K562 (cell line): ENCODE measurements around the gene IFI6. TPM values are rescaled to one million over a fixed set of nuclear protein-coding genes. Genes with fewer than 3 reads are reported as not detected.

Experiments
- FOXJ2 ChIP-seq: fragments of 200-800 bp; sonication (Bioruptor generic); IDR thresholded peaks from 2 replicates; pipeline ENCODE4 v1.6.1; 2016; ENCODE audit warnings: missing genetic modification characterization, missing compliant biosample characterization
- FOXK1 ChIP-seq: sonication (generic); formaldehyde crosslinking; IDR thresholded peaks from 2 replicates; pipeline ENCODE4 v1.8.0; 2022; ENCODE audit warnings: missing genetic modification reagents, mild to moderate bottlenecking, borderline replicate concordance
- FOXM1 ChIP-seq, 2 experiments: fragments of 450-650 bp in 1 of 2; sonication (generic) in 1 of 2; formaldehyde crosslinking in 1 of 2; IDR thresholded peaks; 2 replicates each; pipeline versions ENCODE4 v1.6.1 to v1.9.0; 2017 to 2022; ENCODE audit warnings: low read depth in 2 of 2, mild to moderate bottlenecking in 2 of 2, missing genetic modification reagents in 1 of 2, moderate library complexity in 1 of 2
- HCFC1 ChIP-seq: IDR thresholded peaks from 2 replicates; pipeline ENCODE4 v1.6.1; 2012; ENCODE audit warnings: low read depth, low read length, improper control_type of control experiment
- HDAC2 ChIP-seq: fragments of 450-650 bp; IDR thresholded peaks from 2 replicates; pipeline ENCODE4 v1.6.1; 2016; ENCODE audit warnings: mild to moderate bottlenecking
- JUND ChIP-seq, 2 experiments: IDR thresholded peaks; 2 replicates in 1 of 2; 3 replicates in 1 of 2; pipeline ENCODE4 v1.6.1; 2011; ENCODE audit warnings: borderline replicate concordance in 2 of 2, low read depth in 2 of 2, low read length in 2 of 2, improper control_type of control experiment in 1 of 2, missing biosample characterization in 1 of 2, missing genetic modification characterization in 1 of 2, missing genetic modification reagents in 1 of 2
- MAFK ChIP-seq: IDR thresholded peaks from 2 replicates; pipeline ENCODE4 v1.6.1; 2011; ENCODE audit warnings: low read length, improper control_type of control experiment
- NFE2 ChIP-seq: IDR thresholded peaks from 2 replicates; pipeline ENCODE4 v1.6.1; 2014; ENCODE audit warnings: antibody characterized with exemption, low read depth
- NFE2L1 ChIP-seq: fragments of 450-650 bp; IDR thresholded peaks from 2 replicates; pipeline ENCODE4 v1.6.1; 2016; ENCODE audit warnings: missing genetic modification characterization, low read depth, mild to moderate bottlenecking, missing compliant biosample characterization, moderate library complexity, borderline replicate concordance
- NFYB ChIP-seq: IDR thresholded peaks from 2 replicates; pipeline ENCODE4 v1.6.1; 2011; ENCODE audit warnings: mild to moderate bottlenecking, moderate library complexity; ENCODE audit not compliant: insufficient read length; ENCODE audit errors: extremely low read depth
- POU5F1 ChIP-seq: fragments of 150-350 bp; IDR thresholded peaks from 2 replicates; pipeline ENCODE4 v1.6.1; 2014; ENCODE audit warnings: borderline replicate concordance, low read length, low read depth, mild to moderate bottlenecking; ENCODE audit not compliant: partially characterized antibody
- REST ChIP-seq, 2 experiments: fragments of 450-650 bp; formaldehyde crosslinking in 1 of 2; IDR thresholded peaks; 2 replicates each; pipeline versions ENCODE4 v1.4.0 to v1.6.1; 2014 to 2020; ENCODE audit warnings: mild to moderate bottlenecking in 2 of 2, borderline replicate concordance in 1 of 2, low read depth in 1 of 2
- SMAD2 ChIP-seq: fragments of 150-350 bp; IDR thresholded peaks from 2 replicates; pipeline ENCODE4 v1.6.1; 2014; ENCODE audit warnings: low read depth, mild to moderate bottlenecking, low read length
- TFE3 ChIP-seq: fragments of 450-650 bp; formaldehyde crosslinking; IDR thresholded peaks from 2 replicates; pipeline ENCODE4 v1.4.0; 2020; ENCODE audit warnings: mild to moderate bottlenecking, mixed read lengths
- XRCC5 ChIP-seq: fragments of 200-400 bp; formaldehyde crosslinking; IDR thresholded peaks from 2 replicates; pipeline ENCODE4 v1.6.1; 2017; ENCODE audit warnings: low read depth, mild to moderate bottlenecking, low read length
- ZEB2 ChIP-seq: fragments of 450-650 bp; IDR thresholded peaks from 2 replicates; pipeline ENCODE4 v1.6.1; 2016
- ZNF354B ChIP-seq: fragments of 250-450 bp; sonication (Bioruptor Pico); IDR thresholded peaks from 2 replicates; pipeline ENCODE4 v1.4.0; 2020
- polyA plus RNA-seq, 8 experiments: library from polyadenylated mRNA; depleted of rRNA in 4 of 8; stranded (reverse) in 5 of 8; unstranded in 3 of 8; fragments of >200 nt; fragmentation: Nextera tagmentation in 2 of 8; fragmentation: Illumina TruSeq in 1 of 8; extraction: Ambion mirVana in 2 of 8; extraction: Trizol in 1 of 8; gene quantifications; 2 replicates each; pipeline versions ENCODE4 v1.2.1 to v1.2.3, GENCODE V29; 2011 to 2014; ENCODE audit warnings: inconsistent platforms in 1 of 8, missing spikeins in 1 of 8
- total RNA-seq, 7 experiments: library from RNA; depleted of rRNA in 6 of 7; stranded (reverse); fragments of >200 nt in 6 of 7; fragmentation: Illumina TruSeq in 2 of 7; extraction: Trizol in 2 of 7; gene quantifications; 2 replicates each; pipeline versions ENCODE4 v1.2.1 to v1.2.3, GENCODE V29; 2011 to 2021; ENCODE audit warnings: low replicate concordance in 1 of 7

Gene IFI6
- total and polyA plus RNA-seq, 9 of the 15 experiments (the other 6 are each of a cell fraction or from before 2014, with no cell fraction given), result 0.17 to 4.5 (median 2.2) TPM

GRCh38 chr1:27671964-27672749 lies at the start of gene IFI6 (continued):
- TF ChIP-seq NFE2L1 (tag) (no peak), NFE2 (0 out of 2 replicates have a peak, but pooled peaks have one; percentile 3), TFE3 (CRISPR knock-in tag) (peak; percentile 94), POU5F1 (peak; percentile 15), REST (IDR thresholded peaks at IDR 0.05; ENCODE audit: borderline replicate concordance) (peak; percentile 29; the same call in 1 of the 2 replicates), REST (CRISPR knock-in tag; IDR thresholded peaks at IDR 0.05; ENCODE audit: low read depth) (no peak), FOXK1 (CRISPR knock-in tag) (0 out of 2 replicates have a peak, but pooled peaks have one; percentile 18), HCFC1 (peak; percentile 37; the same call in 1 of the 2 replicates), MAFK (no peak), FOXM1 (IDR thresholded peaks at IDR 0.05; ENCODE audit: low read depth) (peak; percentile 75), FOXM1 (CRISPR knock-in tag; IDR thresholded peaks at IDR 0.05; ENCODE audit: low read depth) (no peak), SMAD2 (no peak), HDAC2 (peak; percentile 71), ZEB2 (peak; percentile 12; the same call in 1 of the 2 replicates), JUND (IDR thresholded peaks at IDR 0.05; ENCODE audit: borderline replicate concordance, low read depth, low read length) (0 out of 2 replicates have a peak, but pooled peaks have one; percentile 51), JUND (tag; IDR thresholded peaks at IDR 0.05; ENCODE audit: borderline replicate concordance, low read depth, low read length) (no peak; the same call in 2 of the 3 replicates), ZNF354B (CRISPR knock-in tag) (no peak), FOXJ2 (tag) (0 out of 2 replicates have a peak, but pooled peaks have one; percentile 21), XRCC5 (peak; percentile 68; the same call in 1 of the 2 replicates), NFYB (peak; percentile 59)
